B cell (primary cell): ENCODE results near the gene EPAS1. TPM values are rescaled to one million over a fixed set of nuclear protein-coding genes. Genes with fewer than 3 reads are reported as not detected.

Experiments
- ATAC-seq: fragments of 200-7000 bp; cut with Tn5 transposase; one replicate; pipeline ENCODE4 v1.10.0; 2021; ENCODE audit warnings: low read depth, mild to moderate bottlenecking, moderate number of reproducible peaks, moderate library complexity
- CTCF ChIA-PET: fragments of 350-600 bp; sonication (Branson Sonifier 250); formaldehyde crosslinking; loops from one replicate; lab custom pipeline; 2021; ENCODE audit warnings: antibody characterized with exemption, inconsistent platforms; lab: Charles Lee
- POLR2A ChIA-PET: fragments of 350-600 bp; sonication (Branson Sonifier 250); formaldehyde crosslinking; loops from one replicate; lab custom pipeline; 2021; ENCODE audit warnings: antibody characterized with exemption; lab: Charles Lee
- DNase-seq: peaks from one replicate; pipeline ENCODE4 v3.0.0; 2013
- H2AFZ ChIP-seq: 2 replicates; pipeline ENCODE4 v1.6.1; 2012; ENCODE audit warnings: mild to moderate bottlenecking, low read depth, low read length; ENCODE audit not compliant: insufficient read depth, poor library complexity, severe bottlenecking
- H3K27ac ChIP-seq, 2 donors: 1 replicate in 1 of 2; 2 replicates in 1 of 2; pipeline ENCODE4 v1.5.1; 2012 to 2013; ENCODE audit warnings: low read length in 2 of 2, mild to moderate bottlenecking in 2 of 2, moderate library complexity in 1 of 2
- H3K27me3 ChIP-seq, 4 experiments: fragments of 200-600 bp in 1 of 4; sonication (generic) in 1 of 4; replicated peaks in 1 of 4; 1 replicate in 2 of 4; 2 replicates in 2 of 4; pipeline versions ENCODE4 v1.6.1 to v1.7.0; 2013 to 2016; ENCODE audit warnings: low read length in 3 of 4, mild to moderate bottlenecking in 2 of 4, mixed read lengths in 1 of 4, moderate library complexity in 1 of 4; ENCODE audit not compliant: insufficient read depth in 4 of 4, control insufficient read depth in 3 of 4; ENCODE audit errors: control extremely low read depth in 1 of 4
- H3K36me3 ChIP-seq, 2 experiments: replicated peaks in 1 of 2; 1 replicate in 1 of 2; 2 replicates in 1 of 2; pipeline versions ENCODE4 v1.6.1 to v1.7.1; 2013; ENCODE audit warnings: low read length in 1 of 2; ENCODE audit not compliant: insufficient read depth in 2 of 2, control insufficient read depth in 1 of 2; ENCODE audit errors: control extremely low read depth in 1 of 2, extremely low read depth in 1 of 2
- H3K4me1 ChIP-seq, 2 donors: fragments of 200-600 bp in 1 of 2; sonication (generic) in 1 of 2; 1 replicate in 1 of 2; 2 replicates in 1 of 2; pipeline versions ENCODE4 v1.5.1 to v1.6.1; 2013 to 2017; ENCODE audit warnings: low read length in 2 of 2; ENCODE audit not compliant: control insufficient read depth in 2 of 2, insufficient read depth in 2 of 2
- H3K4me2 ChIP-seq: replicated peaks from 2 replicates; pipeline ENCODE3; 2012; ENCODE audit warnings: mild to moderate bottlenecking, low read depth, low read length; ENCODE audit not compliant: poor library complexity, severe bottlenecking
- H3K4me3 ChIP-seq, 5 experiments: fragments of 200-600 bp in 1 of 5; sonication (generic) in 1 of 5; 1 replicate in 3 of 5; 2 replicates in 2 of 5; pipeline versions ENCODE4 v1.5.1 to v1.7.0; 2011 to 2016; ENCODE audit warnings: low read length in 4 of 5, mild to moderate bottlenecking in 4 of 5, low read depth in 2 of 5, control low read depth in 1 of 5, moderate library complexity in 1 of 5; ENCODE audit not compliant: insufficient read depth in 1 of 5; ENCODE audit errors: control extremely low read depth in 1 of 5, extremely low read depth in 1 of 5
- H3K79me2 ChIP-seq: fragments of 200-600 bp; sonication (generic); one replicate; pipeline ENCODE4 v1.6.0; 2016; ENCODE audit warnings: low read length; ENCODE audit not compliant: control insufficient read depth, insufficient read depth
- H3K9ac ChIP-seq: fragments of 200-600 bp; sonication (generic); 2 replicates; pipeline ENCODE4 v1.6.1; 2017; ENCODE audit warnings: mild to moderate bottlenecking, low read length, moderate library complexity
- H3K9me3 ChIP-seq, 3 donors: one replicate each; pipeline versions ENCODE4 v1.6.1 to v1.7.1; 2013; ENCODE audit warnings: low read length in 2 of 3; ENCODE audit not compliant: control insufficient read depth in 2 of 3, insufficient read depth in 1 of 3; ENCODE audit errors: control extremely low read depth in 1 of 3
- H4K20me1 ChIP-seq: 2 replicates; pipeline ENCODE4 v1.6.0; 2012; ENCODE audit warnings: mild to moderate bottlenecking, low read length; ENCODE audit not compliant: insufficient read depth, control insufficient read depth, poor library complexity, severe bottlenecking
- H3K27ac Mint-ChIP-seq: one replicate; pipeline ENCODE4 v1.8.0; 2021; ENCODE audit warnings: mixed read lengths
- H3K27me3 Mint-ChIP-seq: one replicate; pipeline ENCODE4 v1.8.0; 2021; ENCODE audit warnings: mixed read lengths
- H3K4me1 Mint-ChIP-seq: one replicate; pipeline ENCODE4 v1.8.0; 2021; ENCODE audit warnings: mixed read lengths
- H3K4me3 Mint-ChIP-seq: one replicate; pipeline ENCODE4 v1.8.0; 2021; ENCODE audit warnings: mixed read lengths
- H3K9me3 Mint-ChIP-seq: one replicate; pipeline ENCODE4 v1.8.0; 2022; ENCODE audit warnings: mixed read lengths; ENCODE audit not compliant: insufficient read depth
- EZH2 ChIP-seq: IDR thresholded peaks from 2 replicates; pipeline ENCODE4 v1.6.1; 2012; ENCODE audit warnings: borderline replicate concordance, low read depth, mild to moderate bottlenecking, moderate library complexity, low read length; ENCODE audit not compliant: insufficient read depth, poor library complexity, severe bottlenecking
- WGBS: methylation state at CpG from one replicate; pipeline ENCODE4 v1.1.5; 2013; ENCODE audit warnings: missing lambda C conversion rate; ENCODE audit not compliant: insufficient coverage; 5-methylcytosine and 5-hydroxymethylcytosine counted together
- intact Hi-C: fragments of 100-400 bp; cut with micrococcal nuclease; formaldehyde crosslinking; loops from one replicate; pipeline ENCODE4 v1.10.0; 2022
- polyA plus RNA-seq: library from polyadenylated mRNA; depleted of rRNA; stranded (reverse); fragments of >200 nt; gene quantifications from 2 replicates; pipeline ENCODE4 v1.2.3, GENCODE V29; 2012
- total RNA-seq, 2 donors: library from RNA; stranded (reverse); fragments of 120-200 nt in 1 of 2; gene quantifications; 1 replicate in 1 of 2; 2 replicates in 1 of 2; pipeline versions ENCODE4 v1.2.3 to v1.2.4, GENCODE V29; 2013 to 2022
- TF ChIP-seq, protein P1 (sequence below): fragments of 200-600 bp; IDR thresholded peaks from one replicate; pipeline ENCODE4 v1.8.0; 2022; ENCODE audit warnings: antibody characterized with exemption, mild to moderate bottlenecking

The EPAS1 gene
- total and polyA plus RNA-seq, 2 donors (not counting 1 experiment from before 2014, with no cell fraction given), result 0.06 to 0.37 TPM

DNA sequence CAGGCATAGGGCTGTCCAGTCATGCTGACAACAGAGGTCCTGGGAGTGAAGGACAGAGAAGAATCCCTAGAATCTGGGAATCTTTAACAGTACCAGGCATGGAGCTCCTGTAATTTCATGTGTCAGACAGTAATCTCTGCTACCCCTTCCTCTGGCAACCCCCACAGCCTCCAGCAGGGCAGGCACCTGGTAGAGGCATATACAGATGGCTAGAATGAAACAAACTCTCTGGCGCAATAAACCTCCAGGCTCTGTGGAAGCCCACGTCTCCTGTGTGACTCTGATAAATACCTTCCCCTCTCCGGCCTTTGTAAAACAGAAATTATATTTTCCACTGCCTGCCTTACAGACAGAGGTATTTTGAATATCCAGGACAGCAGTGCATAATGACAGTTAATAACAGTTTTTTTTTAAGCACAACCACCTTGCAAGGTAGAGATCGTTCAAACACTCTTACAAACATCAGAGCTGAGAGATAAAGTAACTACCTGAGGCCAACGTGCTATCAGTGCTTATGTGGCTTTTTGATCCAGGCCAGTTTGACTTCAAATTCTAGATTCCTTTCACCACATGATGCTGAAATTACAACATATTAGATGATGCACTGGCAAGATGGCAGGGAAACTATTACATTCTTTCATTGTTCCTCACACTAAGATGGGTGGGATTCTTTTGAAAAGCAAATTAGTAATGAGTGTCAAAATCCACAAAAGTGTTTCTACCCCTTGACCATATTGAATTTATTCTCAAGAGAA lies 134.5 kb downstream of the EPAS1 start:
- H3K36me3 ChIP-seq, result no peaks in the 10 kb centered on the region
- H3K4me1 Mint-ChIP-seq, result no peaks in the 10 kb centered on the region
- 83% methylated on average over 2 of the region's 5 CpGs for WGBS

DNA sequence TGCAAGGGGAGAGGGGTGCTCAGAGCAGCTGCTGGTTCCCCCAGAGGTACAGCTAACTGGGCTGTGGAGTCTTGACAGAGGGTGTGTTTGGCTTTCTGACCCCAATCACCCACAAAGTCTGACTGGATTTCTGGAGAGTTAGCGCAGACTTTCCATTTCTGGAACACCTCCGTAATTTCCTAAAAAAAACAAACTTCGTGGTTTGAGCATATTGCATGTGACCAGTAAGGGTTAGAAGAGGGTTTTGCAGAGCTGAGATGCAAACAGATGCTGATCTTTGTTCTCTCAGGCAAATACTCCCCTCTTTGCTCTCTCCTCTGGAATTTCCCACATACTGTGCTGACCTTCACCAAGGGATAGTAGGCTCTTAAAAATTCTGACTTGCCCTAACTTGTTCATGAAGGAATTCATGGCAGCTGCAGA lies 137.7 kb downstream of the EPAS1 start:
- ATAC-seq (no peak), DNase-seq (no peak)
- Histone ChIP-seq H3K27me3 (no peaks in the 10 kb centered on the region), H3K27ac (no peak overlapping the region), H3K9ac (no peak overlapping the region), H3K9me3 (no peaks in the 10 kb centered on the region), H3K4me1 (no peaks in the 10 kb centered on the region), H3K36me3 (no peaks in the 10 kb centered on the region), H2AFZ (no peak overlapping the region), H3K4me2 (no peak overlapping the region), H3K4me3 (no peak overlapping the region), H3K79me2 (no peaks in the 10 kb centered on the region), H4K20me1 (no peaks in the 10 kb centered on the region)
- WGBS, result no CpG with 5 or more reads among the region's 3 CpGs
- ChIA-PET CTCF (no interaction called here), POLR2A (no interaction called here)
- Mint-ChIP-seq H3K9me3 (no peaks in the 10 kb centered on the region), H3K27ac (no peak overlapping the region), H3K4me3 (no peak overlapping the region), H3K27me3 (peaks cover 35% of the 10 kb centered on the region), H3K4me1 (no peaks in the 10 kb centered on the region)
- TF ChIP-seq, protein P1, sequence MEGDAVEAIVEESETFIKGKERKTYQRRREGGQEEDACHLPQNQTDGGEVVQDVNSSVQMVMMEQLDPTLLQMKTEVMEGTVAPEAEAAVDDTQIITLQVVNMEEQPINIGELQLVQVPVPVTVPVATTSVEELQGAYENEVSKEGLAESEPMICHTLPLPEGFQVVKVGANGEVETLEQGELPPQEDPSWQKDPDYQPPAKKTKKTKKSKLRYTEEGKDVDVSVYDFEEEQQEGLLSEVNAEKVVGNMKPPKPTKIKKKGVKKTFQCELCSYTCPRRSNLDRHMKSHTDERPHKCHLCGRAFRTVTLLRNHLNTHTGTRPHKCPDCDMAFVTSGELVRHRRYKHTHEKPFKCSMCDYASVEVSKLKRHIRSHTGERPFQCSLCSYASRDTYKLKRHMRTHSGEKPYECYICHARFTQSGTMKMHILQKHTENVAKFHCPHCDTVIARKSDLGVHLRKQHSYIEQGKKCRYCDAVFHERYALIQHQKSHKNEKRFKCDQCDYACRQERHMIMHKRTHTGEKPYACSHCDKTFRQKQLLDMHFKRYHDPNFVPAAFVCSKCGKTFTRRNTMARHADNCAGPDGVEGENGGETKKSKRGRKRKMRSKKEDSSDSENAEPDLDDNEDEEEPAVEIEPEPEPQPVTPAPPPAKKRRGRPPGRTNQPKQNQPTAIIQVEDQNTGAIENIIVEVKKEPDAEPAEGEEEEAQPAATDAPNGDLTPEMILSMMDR, result no peak
- TF ChIP-seq EZH2, result no peak
- intact Hi-C loops, result no loop called here

More for the DNA sequence above, 134.5 kb downstream of the EPAS1 start:
- peaks cover 0 to 9% (median 0%) of the 10 kb centered on the region in 3 donors for H3K9me3 ChIP-seq
- no peak overlapping the region for H3K27ac ChIP-seq
- H3K79me2 ChIP-seq, result no peaks in the 10 kb centered on the region
- DNase-seq, result no peak
- POLR2A ChIA-PET, result interaction anchor here (0.6 kb wide), 1 partner anchor 439 kb away, joined by 4 read pairs; no protein-coding TSS in a partner anchor
- CTCF ChIA-PET, result interaction anchor here (0.7 kb wide), 1 partner anchor 321 kb away, joined by 6 read pairs; no protein-coding TSS in a partner anchor
- no peak overlapping the region for H3K9ac ChIP-seq
- H3K4me2 ChIP-seq, result no peak overlapping the region
- Mint-ChIP-seq H3K4me3 (no peak overlapping the region), H3K9me3 (no peaks in the 10 kb centered on the region), H3K27ac (no peak overlapping the region), H3K27me3 (peaks cover 33% of the 10 kb centered on the region)
- no peak for ATAC-seq
- H4K20me1 ChIP-seq, result no peaks in the 10 kb centered on the region
- TF ChIP-seq, protein P1, result no peak
- no peak for TF ChIP-seq EZH2
- intact Hi-C loops, result no loop called here
- no peak overlapping the region for H3K4me3 ChIP-seq
- no peaks in the 10 kb centered on the region for H3K27me3 ChIP-seq
- no peaks in the 10 kb centered on the region for H3K4me1 ChIP-seq
- H2AFZ ChIP-seq, result no peak overlapping the region
